Vagina (tissue), 2 donors: Measurements from ENCODE around the gene DAB2IP.

ENCODE experiments used
- POLR2A ChIP-seq, 2 donors: fragments of 450-650 bp; IDR thresholded peaks; one replicate each; pipeline ENCODE4 v1.6.1; 2017; ENCODE audit warnings: antibody characterized with exemption in 2 of 2, mild to moderate bottlenecking in 2 of 2, moderate library complexity in 2 of 2
- TF ChIP-seq, protein P1 (sequence below), 3 experiments: fragments of 450-650 bp in 2 of 3; fragments of 200-600 bp in 1 of 3; sonication (generic) in 1 of 3; IDR thresholded peaks; one replicate each; pipeline ENCODE4 v1.5.1; 2017 to 2019; ENCODE audit warnings: antibody characterized with exemption in 3 of 3, mild to moderate bottlenecking in 2 of 3, moderate library complexity in 2 of 3

DNA sequence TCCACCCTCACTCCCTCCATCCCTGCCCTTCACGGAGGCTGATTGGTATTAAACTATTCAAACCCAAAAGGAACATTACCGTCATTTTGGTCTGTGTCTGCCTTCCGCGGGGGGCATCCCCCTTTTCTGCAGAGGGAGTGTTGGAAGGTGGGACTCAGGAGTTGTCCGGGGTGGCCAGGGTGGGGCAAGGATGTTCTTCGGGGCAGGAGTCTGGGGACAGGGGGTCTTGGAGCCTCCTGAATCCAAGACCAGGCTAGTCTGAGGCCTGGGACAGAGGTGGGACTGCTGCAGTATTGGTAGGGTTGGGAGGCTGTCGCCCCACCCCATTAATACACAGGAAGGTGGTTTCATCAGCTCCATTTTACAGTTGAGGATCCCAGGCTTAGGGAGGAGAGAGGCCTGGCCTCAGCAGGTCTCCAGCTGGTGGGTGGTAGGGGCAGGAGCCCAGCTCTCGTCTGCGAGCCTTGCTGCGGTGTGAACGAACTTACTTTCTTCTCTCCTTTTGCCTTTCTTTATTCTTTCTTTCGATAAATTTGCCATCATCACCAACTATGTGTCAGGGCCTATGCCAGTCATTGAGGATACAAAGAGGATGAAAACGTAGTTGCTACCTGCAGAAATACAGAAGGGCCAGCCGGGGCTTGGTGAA, 33.8 kb downstream of the DAB2IP start:
- TF ChIP-seq, protein P1, sequence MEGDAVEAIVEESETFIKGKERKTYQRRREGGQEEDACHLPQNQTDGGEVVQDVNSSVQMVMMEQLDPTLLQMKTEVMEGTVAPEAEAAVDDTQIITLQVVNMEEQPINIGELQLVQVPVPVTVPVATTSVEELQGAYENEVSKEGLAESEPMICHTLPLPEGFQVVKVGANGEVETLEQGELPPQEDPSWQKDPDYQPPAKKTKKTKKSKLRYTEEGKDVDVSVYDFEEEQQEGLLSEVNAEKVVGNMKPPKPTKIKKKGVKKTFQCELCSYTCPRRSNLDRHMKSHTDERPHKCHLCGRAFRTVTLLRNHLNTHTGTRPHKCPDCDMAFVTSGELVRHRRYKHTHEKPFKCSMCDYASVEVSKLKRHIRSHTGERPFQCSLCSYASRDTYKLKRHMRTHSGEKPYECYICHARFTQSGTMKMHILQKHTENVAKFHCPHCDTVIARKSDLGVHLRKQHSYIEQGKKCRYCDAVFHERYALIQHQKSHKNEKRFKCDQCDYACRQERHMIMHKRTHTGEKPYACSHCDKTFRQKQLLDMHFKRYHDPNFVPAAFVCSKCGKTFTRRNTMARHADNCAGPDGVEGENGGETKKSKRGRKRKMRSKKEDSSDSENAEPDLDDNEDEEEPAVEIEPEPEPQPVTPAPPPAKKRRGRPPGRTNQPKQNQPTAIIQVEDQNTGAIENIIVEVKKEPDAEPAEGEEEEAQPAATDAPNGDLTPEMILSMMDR (IDR thresholded peaks at IDR 0.05), result no peak
- no peak for TF ChIP-seq POLR2A (IDR thresholded peaks at IDR 0.05)
